ENCODE data around the gene NYNRIN. TPM values are rescaled to one million over a fixed set of nuclear protein-coding genes. Genes with fewer than 3 reads are reported as not detected.

The NYNRIN gene
- total and polyA plus RNA-seq, 2 experiments from 2014 or later: 3.1 to 20.0 TPM

- H3K27ac ChIP-seq (ENCODE audit: low read depth): no peak overlapping the region
- H3K79me2 ChIP-seq (replicated peaks; ENCODE audit: insufficient read depth): peaks cover 13% of the 10 kb centered on the region
- no peaks in the 10 kb centered on the region; the same call in 1 of the 2 replicates for H4K20me1 ChIP-seq (replicated peaks; ENCODE audit: insufficient read depth)
- no peaks in the 10 kb centered on the region for H3K9me3 Mint-ChIP-seq
- H3K4me2 ChIP-seq: no peak overlapping the region
- peaks cover 13% of the 10 kb centered on the region for H3K4me1 ChIP-seq (ENCODE audit: insufficient read depth)
- no peak overlapping the region for H3K4me3 Mint-ChIP-seq
- ATAC-seq (no peak), DNase-seq (ENCODE audit: low spot score) (no peak)
- peaks cover 7% of the 10 kb centered on the region; the same call in 1 of the 2 replicates for H3K36me3 ChIP-seq (ENCODE audit: insufficient read depth)
- peaks cover 7% of the 10 kb centered on the region; the same call in 1 of the 2 replicates for H3F3A ChIP-seq (replicated peaks; ENCODE audit: low read depth)
- no peak overlapping the region for H3K27ac Mint-ChIP-seq
- peaks cover 13% of the 10 kb centered on the region for H3K27me3 Mint-ChIP-seq (ENCODE audit: insufficient read depth, low read depth, poor library complexity)
- H3K9me2 ChIP-seq (ENCODE audit: insufficient read depth): no peaks in the 10 kb centered on the region
- no peak overlapping the region for H2AFZ ChIP-seq
- peaks cover 9% of the 10 kb centered on the region; the same call in 2 of the 3 replicates for H3K4me1 Mint-ChIP-seq
- H3K36me3 Mint-ChIP-seq (ENCODE audit: low read depth): peaks cover 40% of the 10 kb centered on the region
- H3K27me3 ChIP-seq (ENCODE audit: insufficient read depth): no peaks in the 10 kb centered on the region
- no peak for TF ChIP-seq JUNB (IDR thresholded peaks at IDR 0.05; ENCODE audit: unreplicated experiment)
- no peak for TF ChIP-seq EZH2phosphoT487 (IDR thresholded peaks at IDR 0.05; ENCODE audit: unreplicated experiment)
- TF ChIP-seq EZH2 (IDR thresholded peaks at IDR 0.05; ENCODE audit: low read depth, unreplicated experiment): no peak
- no peak for TF ChIP-seq STAT1 (IDR thresholded peaks at IDR 0.05; ENCODE audit: unreplicated experiment)
- TF ChIP-seq ZNF114 (CRISPR knock-in tag; IDR thresholded peaks at IDR 0.05): no peak
- no peak for TF ChIP-seq ETS1 (IDR thresholded peaks at IDR 0.05)
- no peak for TF ChIP-seq CTCF (conservative IDR thresholded peaks at IDR 0.05; ENCODE audit: low read depth in 2 of 2)
- TF ChIP-seq NANOG (IDR thresholded peaks at IDR 0.05; ENCODE audit: borderline replicate concordance): no peak
- H3K4me3 ChIP-seq: no peak overlapping the region
These were observed 40.5 kb downstream of the NYNRIN start for GRCh38 chr14:24439257-24439656.

- H3K4me2 ChIP-seq: no peak overlapping the region
- Mint-ChIP-seq H3K27ac (no peak overlapping the region), H3K27me3 (ENCODE audit: insufficient read depth, low read depth, poor library complexity) (peaks cover 13% of the 10 kb centered on the region), H3K4me1 (peaks cover 9% of the 10 kb centered on the region; the same call in 2 of the 3 replicates), H3K4me3 (no peak overlapping the region), H3K36me3 (ENCODE audit: low read depth) (peaks cover 43% of the 10 kb centered on the region), H3K9me3 (no peaks in the 10 kb centered on the region)
- no peaks in the 10 kb centered on the region; the same call in 1 of the 2 replicates for H4K20me1 ChIP-seq (replicated peaks; ENCODE audit: insufficient read depth)
- peaks cover 7% of the 10 kb centered on the region; the same call in 1 of the 2 replicates for H3K36me3 ChIP-seq (ENCODE audit: insufficient read depth)
- H3K27me3 ChIP-seq (ENCODE audit: insufficient read depth): no peaks in the 10 kb centered on the region
- no peaks in the 10 kb centered on the region for H3K9me2 ChIP-seq (ENCODE audit: insufficient read depth)
- H3K79me2 ChIP-seq (replicated peaks; ENCODE audit: insufficient read depth): peaks cover 13% of the 10 kb centered on the region
- H3K4me3 ChIP-seq: no peak overlapping the region
- DNase-seq (ENCODE audit: low spot score): no peak
- H2AFZ ChIP-seq: no peak overlapping the region
- ATAC-seq: no peak
- peaks cover 13% of the 10 kb centered on the region for H3K4me1 ChIP-seq (ENCODE audit: insufficient read depth)
- peaks cover 7% of the 10 kb centered on the region; the same call in 1 of the 2 replicates for H3F3A ChIP-seq (replicated peaks; ENCODE audit: low read depth)
- no peak overlapping the region for H3K27ac ChIP-seq (ENCODE audit: low read depth)
- TF ChIP-seq STAT1 (IDR thresholded peaks at IDR 0.05; ENCODE audit: unreplicated experiment) (no peak), JUNB (IDR thresholded peaks at IDR 0.05; ENCODE audit: unreplicated experiment) (no peak), ZNF331 (CRISPR knock-in tag; IDR thresholded peaks at IDR 0.05; ENCODE audit: low read depth) (no peak), CREB1 (CRISPR knock-in tag; IDR thresholded peaks at IDR 0.05; ENCODE audit: low read depth) (no peak), NANOG (IDR thresholded peaks at IDR 0.05; ENCODE audit: borderline replicate concordance) (no peak), EZH2 (IDR thresholded peaks at IDR 0.05; ENCODE audit: low read depth, unreplicated experiment) (no peak), ETS1 (IDR thresholded peaks at IDR 0.05) (no peak), POLR2AphosphoS5 (IDR thresholded peaks at IDR 0.05; ENCODE audit: low read depth) (no peak), EZH2phosphoT487 (IDR thresholded peaks at IDR 0.05; ENCODE audit: unreplicated experiment) (no peak), ZNF114 (CRISPR knock-in tag; IDR thresholded peaks at IDR 0.05) (no peak), REST (IDR thresholded peaks at IDR 0.05; ENCODE audit: unreplicated experiment) (no peak), CTCF (conservative IDR thresholded peaks at IDR 0.05; ENCODE audit: low read depth in 2 of 2) (no peak)
These were observed 41.2 kb downstream of the NYNRIN start for GRCh38 chr14:24439830-24440605.

All from GM23338 (cell line).